Pancreas (tissue), 10 donors: ENCODE measurements around the gene TSC22D1. TPM values are rescaled to one million over a fixed set of nuclear protein-coding genes. Genes with fewer than 3 reads are reported as not detected.

Source experiments
- ATAC-seq, 4 donors: fragments of 200-7000 bp; cut with Tn5 transposase; one replicate each; pipeline versions ENCODE4 v1.8.0 to v1.9.1; 2020; ENCODE audit warnings: mild to moderate bottlenecking in 4 of 4, moderate library complexity in 4 of 4
- DNase-seq, 6 donors: peaks; one replicate each; pipeline ENCODE4 v3.0.0-alpha.2; 2020
- FAIRE-seq: peaks from 2 replicates; lab custom pipeline; 2012; peaks lifted over from hg19 to GRCh38; lab: Jason Lieb, UNC
- H3K27ac ChIP-seq, 4 donors: fragments of 200-600 bp; sonication (generic); 1 replicate in 3 of 4; 2 replicates in 1 of 4; pipeline versions ENCODE4 v1.5.0 to v1.8.0; 2020
- H3K27me3 ChIP-seq, 4 donors: fragments of 200-600 bp; one replicate each; pipeline ENCODE4 v1.8.0; 2021
- H3K36me3 ChIP-seq, 3 donors: fragments of 200-600 bp; sonication (generic) in 1 of 3; one replicate each; pipeline versions ENCODE4 v1.5.0 to v1.8.0; 2020 to 2021
- H3K4me1 ChIP-seq, 3 donors: fragments of 200-600 bp; one replicate each; pipeline ENCODE4 v1.8.0; 2021
- H3K4me3 ChIP-seq, 4 donors: fragments of 200-600 bp; sonication (generic) in 2 of 4; one replicate each; pipeline versions ENCODE4 v1.5.0 to v1.8.0; 2020 to 2021
- H3K9me3 ChIP-seq, 4 donors: fragments of 200-600 bp; one replicate each; pipeline ENCODE4 v1.8.0; 2021
- WGBS, 2 donors: extraction: QIAGEN DNeasy Blood & Tissue Kit; methylation state at CpG; one replicate each; pipeline ENCODE4 v1.1.7; 2013; 5-methylcytosine and 5-hydroxymethylcytosine counted together
- intact Hi-C, 3 donors: fragments of 100-400 bp; cut with DNase I; formaldehyde crosslinking; loops; one replicate each; pipeline versions ENCODE4 v1.11.1 to v1.14.2; 2022
- polyA plus RNA-seq, 2 donors: library from polyadenylated mRNA; stranded (reverse); fragments of 200-250 nt; gene quantifications; one replicate each; pipeline ENCODE4 v1.2.3, GENCODE V29; 2013
- total RNA-seq, 6 donors: library from RNA; stranded (reverse); fragmentation: NEBNext Ultra II Directional in 4 of 6; extraction: Animal tissue kit (Norgen Biotek cat#: 25700) in 4 of 6; gene quantifications; one replicate each; pipeline versions ENCODE4 v1.2.1 to v1.2.4, GENCODE V29; 2021 to 2023
- TF ChIP-seq, protein P1 (sequence below), 4 donors: fragments of 200-600 bp; sonication (generic) in 3 of 4; IDR thresholded peaks; one replicate each; pipeline versions ENCODE4 v1.5.0 to v1.8.0; 2021; ENCODE audit warnings: antibody characterized with exemption in 4 of 4
- donor health status: healthy with polysubstance abuse.
- donor health status: DM: no; HTN: no; CAD: no; lungs with moderate emphysema.
- donor health status: DM: no; HTN: no; CAD: no.
- donor health status: control.
- donor health status: control.
- donor health status: Bipolar disorder and iron deficiency.
- donor health status: DM: yes; HTN: yes; CAD: no.
- donor health status: DM: no; HTN: no; CAD: no.
- donor health status: DM: no; HTN: no; CAD: no.
- donor health status: DM: yes; HTN: yes; CAD: no.

The TSC22D1 gene
- total and polyA plus RNA-seq, 8 donors, result 16.8 to 49.9 (median 30.2) TPM

DNA sequence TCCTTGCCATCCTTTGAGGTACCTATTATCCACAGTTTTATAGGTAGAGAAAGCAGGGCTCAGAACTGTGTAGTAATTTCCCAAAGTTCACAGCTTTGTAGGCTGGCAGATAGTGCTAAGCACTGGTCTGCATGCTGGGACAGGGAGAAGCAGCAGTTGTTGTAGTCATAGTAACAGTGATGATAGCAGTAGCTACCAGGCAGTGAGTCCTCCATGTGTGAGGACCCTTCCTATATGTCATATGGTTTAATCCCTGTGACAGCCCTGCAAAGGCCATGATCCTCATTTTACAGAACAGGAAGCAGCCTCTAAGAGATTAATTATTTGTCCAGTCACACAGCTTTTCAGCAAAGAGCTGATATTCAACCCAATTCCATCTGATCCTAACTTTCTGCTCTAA, 181.5 kb downstream of the TSC22D1 start:
- Histone ChIP-seq H3K27me3 (no peaks in the 10 kb centered on the region), H3K36me3 (no peaks in the 10 kb centered on the region), H3K9me3 (no peaks in the 10 kb centered on the region), H3K4me1 (no peaks in the 10 kb centered on the region), H3K4me3 (no peak overlapping the region), H3K27ac (no peak overlapping the region)
- TF ChIP-seq, protein P1, sequence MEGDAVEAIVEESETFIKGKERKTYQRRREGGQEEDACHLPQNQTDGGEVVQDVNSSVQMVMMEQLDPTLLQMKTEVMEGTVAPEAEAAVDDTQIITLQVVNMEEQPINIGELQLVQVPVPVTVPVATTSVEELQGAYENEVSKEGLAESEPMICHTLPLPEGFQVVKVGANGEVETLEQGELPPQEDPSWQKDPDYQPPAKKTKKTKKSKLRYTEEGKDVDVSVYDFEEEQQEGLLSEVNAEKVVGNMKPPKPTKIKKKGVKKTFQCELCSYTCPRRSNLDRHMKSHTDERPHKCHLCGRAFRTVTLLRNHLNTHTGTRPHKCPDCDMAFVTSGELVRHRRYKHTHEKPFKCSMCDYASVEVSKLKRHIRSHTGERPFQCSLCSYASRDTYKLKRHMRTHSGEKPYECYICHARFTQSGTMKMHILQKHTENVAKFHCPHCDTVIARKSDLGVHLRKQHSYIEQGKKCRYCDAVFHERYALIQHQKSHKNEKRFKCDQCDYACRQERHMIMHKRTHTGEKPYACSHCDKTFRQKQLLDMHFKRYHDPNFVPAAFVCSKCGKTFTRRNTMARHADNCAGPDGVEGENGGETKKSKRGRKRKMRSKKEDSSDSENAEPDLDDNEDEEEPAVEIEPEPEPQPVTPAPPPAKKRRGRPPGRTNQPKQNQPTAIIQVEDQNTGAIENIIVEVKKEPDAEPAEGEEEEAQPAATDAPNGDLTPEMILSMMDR (IDR thresholded peaks at IDR 0.05), result no peak
- no peak for DNase-seq
- FAIRE-seq, result no peak
- no peak for ATAC-seq
- intact Hi-C loops, result no loop called here

GRCh38 chr13:44393391-44393790, 182.7 kb downstream of the TSC22D1 start:
- TF ChIP-seq, protein P1 (IDR thresholded peaks at IDR 0.05), result no peak
- FAIRE-seq (no peak), ATAC-seq (peak; percentile 40 to 82 (median 70)), DNase-seq (peak in 3 of 6 donors; percentile 9 to 40 (median 29))
- WGBS, 2 donors, result 23 to 30% methylated on average over 8 of the region's 8 CpGs
- H3K4me1 ChIP-seq, result no peaks in the 10 kb centered on the region
- no peak overlapping the region for H3K4me3 ChIP-seq
- intact Hi-C loops, result no loop called here
- no peaks in the 10 kb centered on the region for H3K27me3 ChIP-seq
- H3K27ac ChIP-seq, result peak overlapping the region in 1 of 4 donors; percentile 12
- no peaks in the 10 kb centered on the region for H3K36me3 ChIP-seq
- H3K9me3 ChIP-seq, result no peaks in the 10 kb centered on the region

DNA sequence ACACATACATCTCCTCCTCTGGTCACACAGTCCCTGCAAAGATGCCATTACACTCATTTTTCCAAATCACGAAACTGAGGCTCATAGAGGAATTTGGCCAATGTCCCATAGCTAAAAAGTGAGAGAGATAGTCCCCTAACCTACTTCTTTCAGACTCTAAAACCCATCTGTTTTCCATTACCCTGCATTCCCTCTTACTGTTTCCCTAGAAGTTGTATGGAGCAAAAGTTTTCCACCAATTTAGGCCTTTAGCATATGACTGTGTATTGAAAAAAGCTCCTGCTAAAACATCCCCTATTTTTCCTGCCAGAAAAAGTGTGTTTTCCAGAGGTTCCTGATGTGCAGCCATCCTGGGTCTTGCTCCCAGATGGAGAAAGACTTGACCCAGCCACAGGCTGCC, 186.3 kb downstream of the TSC22D1 start:
- Histone ChIP-seq H3K36me3 (no peaks in the 10 kb centered on the region), H3K4me3 (no peak overlapping the region), H3K27ac (no peak overlapping the region), H3K27me3 (no peaks in the 10 kb centered on the region), H3K9me3 (no peaks in the 10 kb centered on the region), H3K4me1 (no peaks in the 10 kb centered on the region)
- ATAC-seq, result no peak
- no peak for DNase-seq
- TF ChIP-seq, protein P1 (IDR thresholded peaks at IDR 0.05), result no peak
- intact Hi-C loops, result no loop called here
- WGBS, 2 donors, result 75 to 86% methylated on average over 1 of the region's 1 CpG
- FAIRE-seq, result no peak

GRCh38 chr13:44389060-44389666, 187.0 kb downstream of the TSC22D1 start:
- FAIRE-seq, result no peak
- Histone ChIP-seq H3K36me3 (no peaks in the 10 kb centered on the region), H3K27ac (no peak overlapping the region), H3K9me3 (no peaks in the 10 kb centered on the region), H3K4me1 (no peaks in the 10 kb centered on the region), H3K4me3 (no peak overlapping the region), H3K27me3 (no peaks in the 10 kb centered on the region)
- 68 to 80% methylated on average over 4 of the region's 4 CpGs for WGBS, 2 donors
- DNase-seq, result no peak
- intact Hi-C loops, result no loop called here
- no peak for ATAC-seq
- TF ChIP-seq, protein P1 (IDR thresholded peaks at IDR 0.05), result no peak

- H3K27me3 ChIP-seq, result no peaks in the 10 kb centered on the region
- TF ChIP-seq, protein P1 (IDR thresholded peaks at IDR 0.05), result no peak
- FAIRE-seq (no peak), DNase-seq (no peak), ATAC-seq (no peak)
- no peak overlapping the region for H3K4me3 ChIP-seq
- no peak overlapping the region for H3K27ac ChIP-seq
- H3K4me1 ChIP-seq, result no peaks in the 10 kb centered on the region
- H3K9me3 ChIP-seq, result no peaks in the 10 kb centered on the region
- 73 to 81% methylated on average over 7 of the region's 7 CpGs for WGBS, 2 donors
- no peaks in the 10 kb centered on the region for H3K36me3 ChIP-seq
- intact Hi-C loops, result no loop called here
Measured at GRCh38 chr13:44388427-44389059, 187.6 kb downstream of the TSC22D1 start.
